Ishikawa (cell line): ENCODE results near the gene SLCO3A1.

Experiments used
- EP300 ChIP-seq: IDR thresholded peaks from 2 replicates; pipeline ENCODE4 v1.6.1; 2012; ENCODE audit warnings: borderline replicate concordance
- RAD21 ChIP-seq: IDR thresholded peaks from 2 replicates; pipeline ENCODE4 v1.6.1; 2012; ENCODE audit warnings: low read depth
- TAF1 ChIP-seq: IDR thresholded peaks from 2 replicates; pipeline ENCODE4 v1.6.1; 2012; ENCODE audit warnings: low read depth, mild to moderate bottlenecking
- TEAD4 ChIP-seq: IDR thresholded peaks from 2 replicates; pipeline ENCODE4 v1.6.1; 2012
- TF ChIP-seq, protein P1 (sequence below): IDR thresholded peaks from 2 replicates; pipeline ENCODE4 v1.6.1; 2012

- TF ChIP-seq EP300, result no peak
- TF ChIP-seq RAD21, result no peak
- TF ChIP-seq TAF1, result no peak
- TF ChIP-seq, protein P1, sequence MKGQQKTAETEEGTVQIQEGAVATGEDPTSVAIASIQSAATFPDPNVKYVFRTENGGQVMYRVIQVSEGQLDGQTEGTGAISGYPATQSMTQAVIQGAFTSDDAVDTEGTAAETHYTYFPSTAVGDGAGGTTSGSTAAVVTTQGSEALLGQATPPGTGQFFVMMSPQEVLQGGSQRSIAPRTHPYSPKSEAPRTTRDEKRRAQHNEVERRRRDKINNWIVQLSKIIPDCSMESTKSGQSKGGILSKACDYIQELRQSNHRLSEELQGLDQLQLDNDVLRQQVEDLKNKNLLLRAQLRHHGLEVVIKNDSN, result no peak
- no peak for TF ChIP-seq TEAD4
These were observed 347.4 kb downstream of the SLCO3A1 start for GRCh38 chr15:92200891-92201290.
